HG03558 (cell line): ENCODE results near the gene KRTAP5-3.

Source experiments
- ATAC-seq: cut with Tn5 transposase; IDR thresholded peaks from one replicate; pipeline ENCODE4 v1.9.1; 2021; ENCODE audit warnings: moderate number of reproducible peaks; ENCODE audit not compliant: unreplicated experiment; ENCODE audit errors: extremely low read depth

KRTAP5-3 gene

GRCh38 chr11:1567721-1568100 lies 40.6 kb downstream of the KRTAP5-3 start:
- ATAC-seq, result no peak

- ATAC-seq, result no peak
Observed at GRCh38 chr11:1567052-1567720, 41.1 kb downstream of the KRTAP5-3 start.

GRCh38 chr11:1566381-1567051 lies 41.7 kb downstream of the KRTAP5-3 start:
- no peak for ATAC-seq

- ATAC-seq, result no peak
Observed at GRCh38 chr11:1565904-1566247, 42.4 kb downstream of the KRTAP5-3 start.

- no peak for ATAC-seq
Observed at GRCh38 chr11:1565173-1565903, 42.9 kb downstream of the KRTAP5-3 start.

GRCh38 chr11:1564535-1565172 lies 43.6 kb downstream of the KRTAP5-3 start:
- ATAC-seq, result no peak

GRCh38 chr11:1563697-1564534 lies 44.3 kb downstream of the KRTAP5-3 start:
- ATAC-seq, result no peak

- no peak for ATAC-seq
Observed at GRCh38 chr11:1563149-1563638, 45.1 kb downstream of the KRTAP5-3 start.

GRCh38 chr11:1562469-1563148 lies 45.7 kb downstream of the KRTAP5-3 start:
- ATAC-seq, result no peak

- no peak for ATAC-seq
Observed at GRCh38 chr11:1561955-1562354, 46.3 kb downstream of the KRTAP5-3 start.

GRCh38 chr11:1561266-1561665 lies 47.0 kb downstream of the KRTAP5-3 start:
- ATAC-seq, result no peak

- no peak for ATAC-seq
Observed at GRCh38 chr11:1560649-1561251, 47.5 kb downstream of the KRTAP5-3 start.

GRCh38 chr11:1560002-1560648 lies 48.1 kb downstream of the KRTAP5-3 start:
- no peak for ATAC-seq

- ATAC-seq, result no peak
Observed at GRCh38 chr11:1559111-1559951, 48.9 kb downstream of the KRTAP5-3 start.

GRCh38 chr11:1558775-1559110 lies 49.5 kb downstream of the KRTAP5-3 start:
- no peak for ATAC-seq

GRCh38 chr11:1557904-1558774 lies 50.1 kb downstream of the KRTAP5-3 start:
- no peak for ATAC-seq
